Aorta (tissue), 5 donors: ENCODE results near the gene PTCH1. TPM values are rescaled to one million over a fixed set of nuclear protein-coding genes. Genes with fewer than 3 reads are reported as not detected.
A peak's percentile ranks its signal among the peaks of the same experiment; 100 is the strongest.

Experiments
- ATAC-seq: fragments of 200-7000 bp; cut with Tn5 transposase; one replicate; pipeline ENCODE4 v1.9.1; 2022; ENCODE audit warnings: moderate library complexity; ENCODE audit not compliant: low FRiP score
- DNase-seq, 2 donors: peaks; one replicate each; pipeline ENCODE4 v3.0.0-alpha.2; 2020
- H3K27ac ChIP-seq, 2 donors: one replicate each; pipeline ENCODE4 v1.5.1; 2013; ENCODE audit warnings: low read length in 2 of 2, mild to moderate bottlenecking in 2 of 2, moderate library complexity in 2 of 2, control low read depth in 1 of 2, inconsistent platforms in 1 of 2, low read depth in 1 of 2
- H3K27me3 ChIP-seq, 2 donors: one replicate each; pipeline ENCODE4 v1.6.1; 2013; ENCODE audit warnings: control low read depth in 1 of 2, low read length in 1 of 2, mild to moderate bottlenecking in 1 of 2, moderate library complexity in 1 of 2; ENCODE audit not compliant: insufficient read depth in 2 of 2, control insufficient read depth in 1 of 2
- H3K36me3 ChIP-seq, 2 donors: one replicate each; pipeline ENCODE4 v1.6.1; 2013; ENCODE audit warnings: control low read depth in 1 of 2, low read length in 1 of 2, mild to moderate bottlenecking in 1 of 2; ENCODE audit not compliant: insufficient read depth in 2 of 2, control insufficient read depth in 1 of 2
- H3K4me1 ChIP-seq, 2 donors: one replicate each; pipeline ENCODE4 v1.6.1; 2013; ENCODE audit warnings: low read length in 2 of 2, control low read depth in 1 of 2, mild to moderate bottlenecking in 1 of 2, moderate library complexity in 1 of 2; ENCODE audit not compliant: insufficient read depth in 2 of 2, control insufficient read depth in 1 of 2
- H3K4me3 ChIP-seq, 2 donors: one replicate each; pipeline ENCODE4 v1.5.1; 2013; ENCODE audit warnings: low read length in 2 of 2, control low read depth in 1 of 2, mild to moderate bottlenecking in 1 of 2
- H3K9me3 ChIP-seq: one replicate; pipeline ENCODE4 v1.6.1; 2013; ENCODE audit warnings: mild to moderate bottlenecking, low read length; ENCODE audit not compliant: control insufficient read depth
- WGBS, 2 donors: extraction: QIAGEN DNeasy Blood & Tissue Kit; methylation state at CpG; one replicate each; pipeline ENCODE4 v1.1.7; 2013; 5-methylcytosine and 5-hydroxymethylcytosine counted together
- intact Hi-C, 2 donors: fragments of 100-400 bp; cut with DNase I; formaldehyde crosslinking; loops; one replicate each; pipeline versions ENCODE4 v1.14.2 to v1.15.0; 2022
- polyA plus RNA-seq, 2 donors: library from polyadenylated mRNA; stranded (reverse); fragments of 200-250 nt; gene quantifications; one replicate each; pipeline ENCODE4 v1.2.3, GENCODE V29; 2013
- total RNA-seq, 2 donors: library from RNA; stranded (reverse); fragmentation: NEBNext Ultra II Directional; extraction: Animal tissue kit (Norgen Biotek cat#: 25700); gene quantifications; one replicate each; pipeline ENCODE4 v1.2.1, GENCODE V29; 2021
- donor health status: healthy with polysubstance abuse.
- donor health status: Bipolar disorder and iron deficiency.
- donor health status: DM: no; HTN: no; CAD: no.
- donor health status: DM: no; HTN: no; CAD: no.
- donor health status: DM: yes; HTN: yes; CAD: no.

The PTCH1 gene
- total and polyA plus RNA-seq, 4 donors, result 5.1 to 36.0 (median 10.0) TPM

- ATAC-seq (no peak), DNase-seq (no peak)
- H3K4me1 ChIP-seq, result no peaks in the 10 kb centered on the region
- no peak overlapping the region for H3K27ac ChIP-seq
- no peaks in the 10 kb centered on the region for H3K9me3 ChIP-seq
- intact Hi-C loops, result no loop called here
- H3K27me3 ChIP-seq, result no peaks in the 10 kb centered on the region
- H3K4me3 ChIP-seq, result no peak overlapping the region
- peaks cover 4 to 13% of the 10 kb centered on the region in 2 donors for H3K36me3 ChIP-seq
- 92 to 93% methylated on average over 15 of the region's 15 CpGs for WGBS, 2 donors
These were observed 38.9 kb downstream of the PTCH1 start for GRCh38 chr9:95477885-95478284.

- Histone ChIP-seq H3K27ac (no peak overlapping the region), H3K36me3 (peaks cover 4 to 13% of the 10 kb centered on the region in 2 donors)
These were observed 39.3 kb downstream of the PTCH1 start for GRCh38 chr9:95477441-95477840.

GRCh38 chr9:95468791-95469190 is 48.0 kb downstream of the PTCH1 start:
- WGBS, 2 donors, result 97% methylated on average over 19 of the region's 19 CpGs
- ATAC-seq (peak; percentile 22), DNase-seq (no peak)
- intact Hi-C loops, result no loop called here
- Histone ChIP-seq H3K27ac (no peak overlapping the region), H3K9me3 (no peaks in the 10 kb centered on the region), H3K4me3 (no peak overlapping the region), H3K4me1 (no peaks in the 10 kb centered on the region), H3K36me3 (peaks cover 0 to 8% of the 10 kb centered on the region in 2 donors), H3K27me3 (no peaks in the 10 kb centered on the region)

More at GRCh38 chr9:95477441-95477840, 39.3 kb downstream of the PTCH1 start:
- 89 to 90% methylated on average over 11 of the region's 11 CpGs for WGBS, 2 donors
- no peak for DNase-seq
- Histone ChIP-seq H3K9me3 (no peaks in the 10 kb centered on the region), H3K27me3 (no peaks in the 10 kb centered on the region), H3K4me1 (no peaks in the 10 kb centered on the region), H3K4me3 (no peak overlapping the region)
- intact Hi-C loops, result no loop called here
- ATAC-seq, result no peak

GRCh38 chr9:95465115-95465514 is 51.7 kb downstream of the PTCH1 start:
- Histone ChIP-seq H3K9me3 (no peaks in the 10 kb centered on the region), H3K27ac (no peak overlapping the region), H3K36me3 (peaks cover 0 to 8% of the 10 kb centered on the region in 2 donors), H3K4me1 (no peaks in the 10 kb centered on the region), H3K4me3 (no peak overlapping the region), H3K27me3 (no peaks in the 10 kb centered on the region)
- ATAC-seq (no peak), DNase-seq (no peak)
- intact Hi-C loops, result no loop called here
- 84 to 86% methylated on average over 4 of the region's 4 CpGs for WGBS, 2 donors

GRCh38 chr9:95463148-95464060 is 53.4 kb downstream of the PTCH1 start:
- Histone ChIP-seq H3K4me1 (no peaks in the 10 kb centered on the region), H3K27ac (no peak overlapping the region), H3K9me3 (no peaks in the 10 kb centered on the region), H3K27me3 (no peaks in the 10 kb centered on the region), H3K36me3 (peaks cover 0 to 5% of the 10 kb centered on the region in 2 donors), H3K4me3 (no peak overlapping the region)
- intact Hi-C loops, result no loop called here
- WGBS, 2 donors, result 86 to 90% methylated on average over 21 of the region's 21 CpGs
- ATAC-seq (no peak), DNase-seq (no peak)

- no peaks in the 10 kb centered on the region for H3K9me3 ChIP-seq
- H3K36me3 ChIP-seq, result peaks cover 0 to 6% of the 10 kb centered on the region in 2 donors
- H3K4me3 ChIP-seq, result no peak overlapping the region
- intact Hi-C loops, result no loop called here
- no peaks in the 10 kb centered on the region for H3K27me3 ChIP-seq
- ATAC-seq (peak; percentile 58), DNase-seq (peak in 1 of 2 donors; percentile 67)
- WGBS, 2 donors, result 54 to 55% methylated on average over 30 of the region's 30 CpGs
- no peaks in the 10 kb centered on the region for H3K4me1 ChIP-seq
- H3K27ac ChIP-seq, result no peak overlapping the region
These were observed 54.3 kb downstream of the PTCH1 start for GRCh38 chr9:95462249-95463147.

- ATAC-seq (no peak), DNase-seq (no peak)
- Histone ChIP-seq H3K4me3 (no peak overlapping the region), H3K36me3 (peaks cover 0 to 4% of the 10 kb centered on the region in 2 donors), H3K27me3 (no peaks in the 10 kb centered on the region), H3K4me1 (no peaks in the 10 kb centered on the region), H3K9me3 (no peaks in the 10 kb centered on the region), H3K27ac (no peak overlapping the region)
- intact Hi-C loops, result no loop called here
- WGBS, 2 donors, result 94 to 95% methylated on average over 17 of the region's 17 CpGs
These were observed 55.1 kb downstream of the PTCH1 start for GRCh38 chr9:95461448-95462248.

GRCh38 chr9:95460518-95461164 is 56.1 kb downstream of the PTCH1 start:
- Histone ChIP-seq H3K27me3 (no peaks in the 10 kb centered on the region), H3K36me3 (peaks cover 4% of the 10 kb centered on the region in 2 donors), H3K4me3 (no peak overlapping the region), H3K9me3 (no peaks in the 10 kb centered on the region), H3K27ac (no peak overlapping the region), H3K4me1 (no peaks in the 10 kb centered on the region)
- ATAC-seq, result no peak
- DNase-seq, result no peak
- intact Hi-C loops, result no loop called here
- 93 to 96% methylated on average over 13 of the region's 13 CpGs for WGBS, 2 donors
